ENCODE results near the gene SLC2A2. TPM values are rescaled to one million over a fixed set of nuclear protein-coding genes. Genes with fewer than 3 reads are reported as not detected.
A peak's percentile ranks its signal among the peaks of the same experiment; 100 is the strongest.

SLC2A2 gene
- total RNA-seq, 1 donor, result under 0.01 TPM

DNA sequence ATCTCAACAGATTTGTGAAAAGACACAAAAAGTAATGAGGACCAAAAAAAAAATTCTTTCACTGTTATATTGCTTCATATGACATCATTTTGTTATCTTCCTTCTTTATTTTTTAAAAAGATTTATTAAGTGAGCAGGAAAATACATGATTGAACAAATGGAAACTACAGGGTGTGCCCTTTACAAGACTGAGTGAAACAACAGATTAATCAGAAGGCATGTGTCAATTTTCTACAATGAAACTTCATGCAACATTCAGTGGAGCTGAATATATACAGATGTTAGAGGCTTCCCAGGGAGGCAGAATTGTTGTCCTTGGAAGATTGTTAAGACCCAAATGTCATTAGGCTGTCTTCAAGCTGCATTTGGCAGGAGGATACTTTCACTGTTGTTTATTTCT is 28.4 kb upstream of the SLC2A2 start:
- TF ChIP-seq, protein P1, sequence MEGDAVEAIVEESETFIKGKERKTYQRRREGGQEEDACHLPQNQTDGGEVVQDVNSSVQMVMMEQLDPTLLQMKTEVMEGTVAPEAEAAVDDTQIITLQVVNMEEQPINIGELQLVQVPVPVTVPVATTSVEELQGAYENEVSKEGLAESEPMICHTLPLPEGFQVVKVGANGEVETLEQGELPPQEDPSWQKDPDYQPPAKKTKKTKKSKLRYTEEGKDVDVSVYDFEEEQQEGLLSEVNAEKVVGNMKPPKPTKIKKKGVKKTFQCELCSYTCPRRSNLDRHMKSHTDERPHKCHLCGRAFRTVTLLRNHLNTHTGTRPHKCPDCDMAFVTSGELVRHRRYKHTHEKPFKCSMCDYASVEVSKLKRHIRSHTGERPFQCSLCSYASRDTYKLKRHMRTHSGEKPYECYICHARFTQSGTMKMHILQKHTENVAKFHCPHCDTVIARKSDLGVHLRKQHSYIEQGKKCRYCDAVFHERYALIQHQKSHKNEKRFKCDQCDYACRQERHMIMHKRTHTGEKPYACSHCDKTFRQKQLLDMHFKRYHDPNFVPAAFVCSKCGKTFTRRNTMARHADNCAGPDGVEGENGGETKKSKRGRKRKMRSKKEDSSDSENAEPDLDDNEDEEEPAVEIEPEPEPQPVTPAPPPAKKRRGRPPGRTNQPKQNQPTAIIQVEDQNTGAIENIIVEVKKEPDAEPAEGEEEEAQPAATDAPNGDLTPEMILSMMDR (IDR thresholded peaks at IDR 0.05; ENCODE audit: insufficient read depth, low read depth, low read length), result no peak
- H3K4me3 ChIP-seq (ENCODE audit: low read depth, low read length), result no peak overlapping the region
- DNase-seq (ENCODE audit: low read depth), result no peak

DNA sequence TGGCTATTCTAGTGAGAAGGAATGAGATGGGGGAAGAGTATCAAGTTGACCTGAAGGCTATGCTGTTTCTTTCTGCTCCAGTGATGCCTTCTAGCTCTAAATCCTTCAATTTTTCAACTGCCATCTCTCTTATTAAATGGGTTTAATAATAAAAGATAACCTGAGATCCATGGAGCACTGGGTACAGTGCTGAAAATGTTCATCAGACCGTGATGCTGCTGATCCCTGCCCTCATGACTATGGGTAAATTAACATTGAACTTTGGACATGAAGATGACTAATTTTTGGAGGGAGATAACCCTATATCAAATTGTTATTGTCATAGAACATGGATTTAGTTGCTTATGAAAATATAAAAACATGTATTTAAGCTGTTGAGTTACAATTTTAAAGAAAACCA is 27.7 kb upstream of the SLC2A2 start:
- no peak overlapping the region for H3K4me3 ChIP-seq (ENCODE audit: low read depth, low read length)
- TF ChIP-seq, protein P1 (IDR thresholded peaks at IDR 0.05; ENCODE audit: insufficient read depth, low read depth, low read length), result no peak

GRCh38 chr3:171049861-171050444 is 23.4 kb upstream of the SLC2A2 start:
- DNase-seq (ENCODE audit: low read depth), result peak; percentile 67
- TF ChIP-seq, protein P1 (IDR thresholded peaks at IDR 0.05; ENCODE audit: insufficient read depth, low read depth, low read length), result peak; percentile 74
- no peak overlapping the region for H3K4me3 ChIP-seq (ENCODE audit: low read depth, low read length)

More for the DNA sequence above, 27.7 kb upstream of the SLC2A2 start:
- no peak for DNase-seq (ENCODE audit: low read depth)

GRCh38 chr3:171046760-171047159 is 20.2 kb upstream of the SLC2A2 start:
- no peak overlapping the region for H3K4me3 ChIP-seq (ENCODE audit: low read depth, low read length)
- TF ChIP-seq, protein P1 (IDR thresholded peaks at IDR 0.05; ENCODE audit: insufficient read depth, low read depth, low read length), result no peak
- DNase-seq (ENCODE audit: low read depth), result no peak

- peak; percentile 95 for DNase-seq (ENCODE audit: low read depth)
- TF ChIP-seq, protein P1 (IDR thresholded peaks at IDR 0.05; ENCODE audit: insufficient read depth, low read depth, low read length), result no peak
- no peak overlapping the region for H3K4me3 ChIP-seq (ENCODE audit: low read depth, low read length)
These were observed 18.6 kb upstream of the SLC2A2 start for GRCh38 chr3:171044835-171045793.

GRCh38 chr3:171044384-171044783 is 17.9 kb upstream of the SLC2A2 start:
- no peak for DNase-seq (ENCODE audit: low read depth)
- TF ChIP-seq, protein P1 (IDR thresholded peaks at IDR 0.05; ENCODE audit: insufficient read depth, low read depth, low read length), result no peak
- no peak overlapping the region for H3K4me3 ChIP-seq (ENCODE audit: low read depth, low read length)

Data from fibroblast of villous mesenchyme (primary cell).